Fibroblast of mammary gland (primary cell): ENCODE measurements around the gene OMA1.

Experiments used
- DNase-seq: peaks from one replicate; pipeline ENCODE4 v3.0.0-alpha.2; 2010; ENCODE audit warnings: low read depth
- H3K4me3 ChIP-seq: 2 replicates; pipeline ENCODE4 v1.5.1; 2011; ENCODE audit warnings: low read depth, mild to moderate bottlenecking, low read length, moderate library complexity; ENCODE audit not compliant: control insufficient read depth
- CTCF ChIP-seq: conservative IDR thresholded peaks from 2 replicates; pipeline ENCODE4 v1.5.1; 2011; ENCODE audit warnings: low read depth, low read length, inconsistent platforms; ENCODE audit not compliant: control insufficient read depth, insufficient read depth

Gene OMA1

DNA sequence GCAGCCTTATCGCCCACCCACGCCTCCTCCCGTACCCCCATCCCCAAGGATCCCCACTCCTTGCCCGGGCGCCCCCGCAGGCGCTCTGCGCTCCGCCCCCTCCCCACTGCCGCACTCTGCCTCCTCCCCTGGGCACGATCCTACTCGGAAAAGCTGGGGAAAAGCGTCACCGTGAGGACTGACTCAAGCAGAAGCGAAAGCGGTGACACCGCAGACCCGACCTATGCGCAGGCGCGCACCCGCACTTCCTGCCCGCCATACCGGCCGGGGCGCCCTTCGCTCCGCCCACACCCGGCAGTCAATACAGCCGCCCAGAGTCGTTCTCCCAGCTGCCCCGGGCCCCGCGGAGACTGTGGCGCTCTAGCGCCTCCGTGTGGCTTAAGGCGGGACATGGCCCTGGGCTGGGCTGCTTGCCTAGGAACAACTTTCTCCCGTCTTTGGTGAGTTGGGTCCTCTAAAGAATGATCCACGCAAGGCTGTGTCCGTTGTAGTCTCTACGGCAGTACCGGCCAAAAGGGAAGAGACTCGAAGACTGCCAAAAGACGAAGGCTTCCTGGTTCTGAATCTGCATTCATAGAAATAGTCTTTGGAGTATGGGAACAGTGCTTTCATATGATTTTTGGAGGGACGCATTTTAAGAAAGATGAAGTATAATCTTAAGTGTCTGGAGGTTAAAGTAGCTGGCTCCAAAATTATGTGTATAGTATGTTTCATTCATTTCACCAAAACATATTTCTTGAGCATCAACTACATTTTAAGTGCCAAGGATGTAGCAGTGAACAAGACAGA is at the start of gene OMA1:
Gene OMA1 (minus strand): TSS at position 207 of the 789 bp plus-strand sequence. CDS start 7,432 bp downstream, outside the sequence.
- DNase-seq, result peak; percentile 97
- peak within 1 kb of the TSS; percentile 58 for H3K4me3 ChIP-seq
- peak; percentile 86 for TF ChIP-seq CTCF

DNA sequence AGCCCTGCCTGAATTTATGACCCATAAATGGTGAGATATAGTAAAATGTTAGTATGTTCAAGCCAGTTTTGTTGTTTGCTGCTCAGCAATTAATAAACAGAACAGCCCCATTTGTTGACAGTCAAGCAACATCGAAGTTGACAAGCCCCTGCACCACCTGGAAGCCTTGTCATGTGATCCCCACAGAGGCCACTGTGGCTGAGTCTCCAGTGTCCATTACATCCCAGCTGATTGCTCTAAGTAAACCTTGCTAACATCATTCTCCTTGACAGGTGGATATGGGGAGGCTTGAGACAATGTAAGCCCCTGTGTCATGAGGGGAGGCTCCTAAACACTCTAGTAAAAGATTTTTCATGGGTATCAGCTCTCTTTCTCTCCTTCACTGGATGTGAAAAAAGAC is 48.0 kb upstream of the OMA1 start:
- H3K4me3 ChIP-seq, result no peak overlapping the region
- DNase-seq, result no peak
- TF ChIP-seq CTCF, result no peak

DNA sequence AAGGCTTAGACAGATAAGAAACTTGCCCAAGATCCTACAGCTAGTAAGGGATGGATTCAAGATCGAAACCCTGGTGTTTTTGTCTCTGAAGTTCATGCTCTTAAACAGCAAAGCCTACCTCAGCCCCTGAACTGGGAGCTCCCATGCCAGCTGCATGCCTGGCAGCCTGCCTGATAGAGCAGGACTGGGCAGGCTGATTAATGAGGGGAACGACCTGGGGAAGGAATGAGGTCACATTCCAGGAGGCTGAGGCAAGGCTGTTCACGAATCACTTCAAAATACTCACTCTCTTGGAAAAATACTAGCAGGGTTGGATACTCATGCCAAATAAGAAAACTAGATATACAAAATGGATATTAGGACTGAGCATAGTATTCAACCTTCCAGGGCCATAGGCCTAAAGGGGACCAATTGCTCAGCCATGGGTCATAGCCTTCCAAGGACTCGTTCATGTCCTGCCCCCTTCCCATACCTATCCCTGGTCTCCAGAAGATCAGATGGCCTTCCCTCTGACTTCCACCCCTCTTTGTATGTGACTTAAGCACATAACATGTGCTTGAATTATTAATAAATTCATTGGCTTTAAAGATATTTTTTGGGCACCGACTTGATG is 46.1 kb upstream of the OMA1 start:
- DNase-seq, result peak; percentile 83
- no peak overlapping the region for H3K4me3 ChIP-seq
- TF ChIP-seq CTCF, result no peak

DNA sequence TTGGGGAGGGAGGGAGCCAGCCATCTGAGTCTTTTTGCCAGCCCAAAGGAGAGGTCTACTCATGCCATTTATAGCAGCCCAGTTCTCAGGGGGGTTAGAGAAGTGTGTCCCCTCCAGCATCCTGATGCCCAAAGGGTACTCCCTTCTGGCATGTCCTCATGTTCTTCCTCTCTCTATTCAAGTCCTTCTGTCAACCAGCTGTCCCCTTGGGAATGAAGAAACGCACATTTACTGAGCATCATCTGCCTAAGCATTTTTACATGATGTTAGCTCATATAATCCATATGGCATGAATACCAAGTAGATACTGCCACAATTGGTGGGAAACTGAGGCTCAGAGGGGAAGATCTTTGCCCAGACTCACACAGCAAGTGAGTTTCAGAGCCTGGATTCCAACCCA is 45.3 kb upstream of the OMA1 start:
- no peak overlapping the region for H3K4me3 ChIP-seq
- DNase-seq, result no peak
- no peak for TF ChIP-seq CTCF

DNA sequence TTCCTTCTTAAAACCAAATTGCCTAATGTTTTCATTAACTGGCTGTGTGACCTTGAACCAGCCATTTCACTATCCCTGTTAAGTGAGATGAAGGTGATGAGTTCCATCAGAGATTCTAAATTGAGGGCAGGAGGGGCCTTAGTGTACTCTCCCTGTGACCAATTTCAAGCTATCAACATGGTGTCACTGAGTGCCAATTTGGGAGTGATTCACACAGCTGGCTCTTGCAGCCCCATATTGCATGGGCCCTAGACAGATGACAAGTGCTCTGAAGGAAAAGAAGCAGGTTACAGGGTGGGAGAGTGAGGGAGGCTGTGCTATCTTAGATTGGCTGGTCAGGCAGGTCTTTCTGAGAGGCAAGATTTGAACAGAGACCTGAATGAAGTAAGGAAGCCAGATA is 43.5 kb upstream of the OMA1 start:
- TF ChIP-seq CTCF, result no peak
- DNase-seq, result no peak
- H3K4me3 ChIP-seq, result no peak overlapping the region

DNA sequence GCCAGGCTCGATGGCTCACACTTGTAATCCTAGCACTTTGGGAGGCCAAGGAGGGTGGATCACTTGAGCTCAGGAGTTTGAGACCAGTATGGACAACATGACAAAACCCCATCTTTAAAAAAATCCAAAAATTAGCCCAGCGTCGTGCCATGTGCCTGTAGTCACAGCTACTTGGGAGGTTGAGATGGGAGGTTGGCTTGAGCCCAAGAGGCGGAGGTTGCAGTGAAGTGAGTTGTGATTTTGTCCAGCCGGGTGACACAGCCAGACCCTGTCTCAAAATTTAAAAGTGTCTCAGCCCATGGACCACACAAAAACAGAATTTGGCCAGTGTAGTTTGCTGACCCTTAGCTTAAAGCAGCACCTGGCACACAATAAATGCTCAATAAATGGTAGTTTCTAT is 41.9 kb upstream of the OMA1 start:
- no peak overlapping the region for H3K4me3 ChIP-seq
- no peak for DNase-seq
- TF ChIP-seq CTCF, result no peak
